ENCODE data around the gene RNF213.

GRCh38 chr17:80216473-80217456 lies 43.9 kb upstream of the RNF213 start:
- no peak for TF ChIP-seq EZH2 (optimal IDR thresholded peaks at IDR 0.05; ENCODE audit: low read depth, low read length)
- TF ChIP-seq CTCF (IDR thresholded peaks at IDR 0.05; ENCODE audit: low read length): no peak
- TF ChIP-seq EZH2phosphoT487 (IDR thresholded peaks at IDR 0.05; ENCODE audit: low read length): no peak
